Hepatocyte (in vitro differentiated cells): ENCODE results near the gene MPND.

ENCODE experiments used
- CTCF ChIP-seq: fragments of 200-600 bp; sonication (generic); IDR thresholded peaks from 2 replicates; pipeline ENCODE4 v1.5.1; 2016; ENCODE audit warnings: antibody characterized with exemption, mild to moderate bottlenecking; ENCODE audit not compliant: poor library complexity
- EZH2 ChIP-seq: fragments of 200-600 bp; sonication (generic); IDR thresholded peaks from 2 replicates; pipeline ENCODE4 v1.6.1; 2016; ENCODE audit warnings: antibody characterized with exemption, mild to moderate bottlenecking, borderline replicate concordance
- EZH2phosphoT487 ChIP-seq: fragments of 200-600 bp; sonication (generic); IDR thresholded peaks from one replicate; pipeline ENCODE4 v1.6.1; 2018; ENCODE audit warnings: antibody characterized with exemption, mild to moderate bottlenecking, low read depth, moderate library complexity; ENCODE audit not compliant: unreplicated experiment, severe bottlenecking

- no peak for TF ChIP-seq CTCF
- no peak for TF ChIP-seq EZH2phosphoT487
- no peak for TF ChIP-seq EZH2
These were observed 2.6 kb downstream of the MPND start for GRCh38 chr19:4346020-4346383.
